Smooth muscle cell (in vitro differentiated cells): ENCODE results near the gene DENND1A. TPM values are rescaled to one million over a fixed set of nuclear protein-coding genes. Genes with fewer than 3 reads are reported as not detected.

ENCODE experiments used
- DNase-seq: peaks from one replicate; lab custom pipeline; 2025; ENCODE audit not compliant: unreplicated experiment; lab: John Stamatoyannopoulos, UW
- H2AFZ ChIP-seq: fragments of 200-600 bp; sonication (generic); 2 replicates; pipeline ENCODE4 v1.6.0; 2016; ENCODE audit warnings: antibody characterized with exemption, low read depth, mild to moderate bottlenecking
- H3F3A ChIP-seq: fragments of 200-600 bp; sonication (generic); 2 replicates; pipeline ENCODE4 v1.6.0; 2017; ENCODE audit warnings: antibody characterized with exemption, low read depth
- H3K27ac ChIP-seq: fragments of 200-600 bp; sonication (generic); 2 replicates; pipeline ENCODE4 v1.5.1; 2016; ENCODE audit warnings: low read depth, mild to moderate bottlenecking
- H3K27me3 ChIP-seq: fragments of 200-600 bp; sonication (generic); 2 replicates; pipeline ENCODE4 v1.6.1; 2016; ENCODE audit warnings: low read depth, mild to moderate bottlenecking
- H3K36me3 ChIP-seq: fragments of 200-600 bp; sonication (generic); 2 replicates; pipeline ENCODE4 v1.5.1; 2016; ENCODE audit warnings: low read depth
- H3K4me1 ChIP-seq: fragments of 200-600 bp; sonication (generic); 2 replicates; pipeline ENCODE4 v1.5.1; 2016; ENCODE audit warnings: low read depth
- H3K4me2 ChIP-seq: fragments of 200-600 bp; sonication (generic); 2 replicates; pipeline ENCODE4 v1.6.0; 2016; ENCODE audit warnings: mild to moderate bottlenecking
- H3K4me3 ChIP-seq: fragments of 200-600 bp; sonication (generic); 2 replicates; pipeline ENCODE4 v1.5.1; 2016; ENCODE audit warnings: mild to moderate bottlenecking
- H3K79me2 ChIP-seq: fragments of 200-600 bp; sonication (generic); 2 replicates; pipeline ENCODE4 v1.6.0; 2016; ENCODE audit warnings: low read depth, mild to moderate bottlenecking
- H3K9ac ChIP-seq: fragments of 200-600 bp; sonication (generic); 2 replicates; pipeline ENCODE4 v1.6.0; 2016; ENCODE audit warnings: low read depth
- H3K9me3 ChIP-seq: fragments of 200-600 bp; sonication (generic); replicated peaks from 2 replicates; pipeline ENCODE4 v1.5.1; 2016; ENCODE audit warnings: low read depth
- H4K20me1 ChIP-seq: fragments of 200-600 bp; sonication (generic); 2 replicates; pipeline ENCODE4 v1.6.0; 2016; ENCODE audit warnings: low read depth
- whole genome bisulfite sequencing: methylation state at CpG from one replicate; pipeline ENCODE4 v1.1.7; 2016; ENCODE audit warnings: low lambda C conversion rate; 5-methylcytosine and 5-hydroxymethylcytosine counted together
- polyA plus RNA-seq: library from polyadenylated mRNA; unstranded; fragments of >200 nt; fragmentation: Nextera tagmentation; extraction: Ambion mirVana; gene quantifications from 2 replicates; pipeline ENCODE4 v1.2.1, GENCODE V29; 2016
- total RNA-seq: library from RNA; depleted of rRNA; stranded (reverse); fragments of >200 nt; gene quantifications from 2 replicates; pipeline ENCODE4 v1.2.3, GENCODE V29; 2014
- TF ChIP-seq, protein P1 (sequence below): fragments of 200-600 bp; sonication (generic); IDR thresholded peaks from 2 replicates; pipeline ENCODE4 v1.5.1; 2017; ENCODE audit warnings: borderline replicate concordance, mild to moderate bottlenecking, antibody characterized with exemption; ENCODE audit not compliant: insufficient read depth, poor library complexity, severe bottlenecking

Gene DENND1A
- total and polyA plus RNA-seq, 2 experiments from 2014 or later: 8.1 to 20.2 TPM

DNA sequence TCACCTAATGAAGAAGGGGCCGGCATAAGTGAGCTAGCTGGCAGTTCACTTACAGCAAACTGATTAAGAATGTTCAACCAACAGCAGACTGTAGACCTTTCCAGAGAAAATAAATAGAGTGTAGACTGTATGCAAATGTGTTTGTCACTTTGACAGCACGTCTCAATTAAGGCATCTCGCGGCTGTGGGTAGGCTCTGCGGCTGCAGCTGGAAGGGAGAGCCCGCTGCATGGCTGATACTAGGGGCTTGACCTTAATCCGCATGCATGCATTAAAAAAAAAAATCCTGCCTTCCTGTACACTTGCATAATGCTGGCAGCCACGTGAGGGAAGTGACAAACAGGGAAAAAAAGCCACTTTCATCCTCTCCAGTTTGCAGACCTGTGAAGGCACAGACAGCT, 491.6 kb downstream of the DENND1A start:
- no peaks in the 10 kb centered on the region for H3K36me3 ChIP-seq
- no peak for DNase-seq
- 32% methylated on average over 8 of the region's 8 CpGs for WGBS
- H3K9ac ChIP-seq: no peak overlapping the region
- H4K20me1 ChIP-seq: no peaks in the 10 kb centered on the region
- H2AFZ ChIP-seq: no peak overlapping the region
- peaks cover 28% of the 10 kb centered on the region for H3K4me1 ChIP-seq
- H3K9me3 ChIP-seq: no peaks in the 10 kb centered on the region
- peak overlapping the region; percentile 18 for H3K4me2 ChIP-seq
- H3K27ac ChIP-seq: no peak overlapping the region
- no peaks in the 10 kb centered on the region for H3F3A ChIP-seq
- H3K27me3 ChIP-seq: no peaks in the 10 kb centered on the region
- H3K4me3 ChIP-seq: no peak overlapping the region
- no peaks in the 10 kb centered on the region for H3K79me2 ChIP-seq
- TF ChIP-seq, protein P1, sequence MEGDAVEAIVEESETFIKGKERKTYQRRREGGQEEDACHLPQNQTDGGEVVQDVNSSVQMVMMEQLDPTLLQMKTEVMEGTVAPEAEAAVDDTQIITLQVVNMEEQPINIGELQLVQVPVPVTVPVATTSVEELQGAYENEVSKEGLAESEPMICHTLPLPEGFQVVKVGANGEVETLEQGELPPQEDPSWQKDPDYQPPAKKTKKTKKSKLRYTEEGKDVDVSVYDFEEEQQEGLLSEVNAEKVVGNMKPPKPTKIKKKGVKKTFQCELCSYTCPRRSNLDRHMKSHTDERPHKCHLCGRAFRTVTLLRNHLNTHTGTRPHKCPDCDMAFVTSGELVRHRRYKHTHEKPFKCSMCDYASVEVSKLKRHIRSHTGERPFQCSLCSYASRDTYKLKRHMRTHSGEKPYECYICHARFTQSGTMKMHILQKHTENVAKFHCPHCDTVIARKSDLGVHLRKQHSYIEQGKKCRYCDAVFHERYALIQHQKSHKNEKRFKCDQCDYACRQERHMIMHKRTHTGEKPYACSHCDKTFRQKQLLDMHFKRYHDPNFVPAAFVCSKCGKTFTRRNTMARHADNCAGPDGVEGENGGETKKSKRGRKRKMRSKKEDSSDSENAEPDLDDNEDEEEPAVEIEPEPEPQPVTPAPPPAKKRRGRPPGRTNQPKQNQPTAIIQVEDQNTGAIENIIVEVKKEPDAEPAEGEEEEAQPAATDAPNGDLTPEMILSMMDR: no peak

DNA sequence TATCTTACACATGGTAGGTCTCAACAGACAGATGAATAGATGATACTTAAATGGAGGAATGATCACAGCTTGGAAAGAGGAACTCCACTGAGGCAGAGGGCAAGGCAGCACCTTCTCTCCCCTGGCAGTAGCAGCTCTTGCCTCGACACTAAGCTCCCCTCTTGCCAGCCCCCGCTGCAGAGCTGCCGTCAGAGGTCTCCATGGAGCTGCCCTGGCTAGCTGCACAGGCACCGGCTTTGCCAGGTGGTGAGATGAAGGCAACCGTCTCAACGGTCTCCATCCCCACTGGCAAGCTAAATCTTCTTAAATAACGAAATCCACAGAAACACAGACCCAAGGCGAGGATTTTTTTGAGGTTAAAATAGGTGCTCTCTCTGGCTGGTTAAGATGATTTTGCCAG, 492.7 kb downstream of the DENND1A start:
- H2AFZ ChIP-seq: no peak overlapping the region
- H3K79me2 ChIP-seq: no peaks in the 10 kb centered on the region
- H3K4me3 ChIP-seq: no peak overlapping the region
- H3K9me3 ChIP-seq: no peaks in the 10 kb centered on the region
- H3K36me3 ChIP-seq: no peaks in the 10 kb centered on the region
- H4K20me1 ChIP-seq: no peaks in the 10 kb centered on the region
- no peak overlapping the region for H3K27ac ChIP-seq
- no peak overlapping the region for H3K4me2 ChIP-seq
- H3K9ac ChIP-seq: no peak overlapping the region
- TF ChIP-seq, protein P1: no peak
- 89% methylated on average over 8 of the region's 8 CpGs for WGBS
- peaks cover 28% of the 10 kb centered on the region for H3K4me1 ChIP-seq
- no peak for DNase-seq
- H3F3A ChIP-seq: no peaks in the 10 kb centered on the region
- H3K27me3 ChIP-seq: no peaks in the 10 kb centered on the region

DNA sequence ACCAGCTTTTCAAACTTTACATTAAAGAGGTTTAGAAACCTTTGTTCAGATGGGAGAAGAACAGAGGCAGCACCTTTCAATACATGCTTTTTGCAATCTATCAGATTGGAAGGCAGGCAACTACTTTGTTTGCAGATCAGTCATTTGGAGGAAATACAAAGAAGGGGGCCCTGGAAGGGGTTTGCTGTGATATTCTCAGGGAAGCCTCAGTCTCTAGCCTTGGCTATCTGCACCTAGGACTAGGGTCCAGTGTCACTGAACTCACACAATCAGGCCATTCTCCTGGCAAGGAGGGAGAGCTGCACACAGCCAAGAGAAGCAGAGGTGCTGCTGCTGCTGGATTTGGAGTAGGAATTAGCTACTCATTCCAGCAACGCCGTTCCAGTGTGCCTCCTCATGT, 494.5 kb downstream of the DENND1A start:
- TF ChIP-seq, protein P1: no peak
- no peaks in the 10 kb centered on the region for H3K27me3 ChIP-seq
- H3K4me2 ChIP-seq: no peak overlapping the region
- H2AFZ ChIP-seq: no peak overlapping the region
- no peak for DNase-seq
- 100% methylated on average over 2 of the region's 2 CpGs for WGBS
- H3K9ac ChIP-seq: no peak overlapping the region
- peaks cover 28% of the 10 kb centered on the region for H3K4me1 ChIP-seq
- H3K4me3 ChIP-seq: no peak overlapping the region
- H3F3A ChIP-seq: no peaks in the 10 kb centered on the region
- H4K20me1 ChIP-seq: no peaks in the 10 kb centered on the region
- H3K36me3 ChIP-seq: no peaks in the 10 kb centered on the region
- no peaks in the 10 kb centered on the region for H3K9me3 ChIP-seq
- H3K79me2 ChIP-seq: no peaks in the 10 kb centered on the region
- H3K27ac ChIP-seq: no peak overlapping the region

DNA sequence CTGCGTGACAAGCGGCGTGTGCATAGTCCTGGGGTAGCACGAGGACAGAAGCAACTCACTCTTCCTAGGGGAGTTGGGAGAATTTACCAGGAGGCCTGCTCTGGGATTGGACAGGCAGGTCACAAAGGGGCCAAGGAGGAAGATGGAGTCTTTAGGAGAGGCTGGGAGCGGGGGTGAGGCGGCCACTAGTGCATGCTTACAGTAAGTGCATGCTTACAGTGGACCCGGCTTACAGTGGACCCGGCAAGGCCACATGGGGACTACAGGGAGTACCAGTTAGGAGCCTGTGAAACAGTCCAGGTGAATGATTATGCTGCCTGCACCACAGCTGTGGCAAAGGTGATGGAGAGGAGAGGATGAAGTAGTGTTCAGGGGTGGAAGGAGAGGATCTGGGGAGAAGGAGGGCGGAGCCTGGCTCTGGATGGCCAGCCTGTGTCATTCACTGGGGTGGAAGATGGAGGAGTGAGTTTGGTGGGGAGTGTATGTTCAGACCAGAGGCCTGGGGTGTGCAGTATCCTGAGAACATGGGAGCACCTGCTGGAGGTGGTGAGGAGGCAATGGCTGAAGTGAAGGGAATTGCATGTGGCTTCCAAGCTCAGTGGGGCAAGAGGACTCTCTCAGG, 495.2 kb downstream of the DENND1A start:
- Histone ChIP-seq H3K36me3 (no peaks in the 10 kb centered on the region), H3F3A (no peaks in the 10 kb centered on the region), H2AFZ (no peak overlapping the region), H3K9me3 (no peaks in the 10 kb centered on the region), H3K79me2 (no peaks in the 10 kb centered on the region), H3K4me1 (peaks cover 23% of the 10 kb centered on the region), H3K4me2 (no peak overlapping the region), H3K4me3 (no peak overlapping the region), H3K9ac (no peak overlapping the region), H4K20me1 (no peaks in the 10 kb centered on the region), H3K27me3 (no peaks in the 10 kb centered on the region), H3K27ac (no peak overlapping the region)
- WGBS: 83% methylated on average over 9 of the region's 9 CpGs
- TF ChIP-seq, protein P1: no peak
- no peak for DNase-seq
